Glutamatergic neuron (in vitro differentiated cells): ENCODE measurements around the gene PRCD. TPM values are rescaled to one million over a fixed set of nuclear protein-coding genes. Genes with fewer than 3 reads are reported as not detected.

ENCODE experiments used
- DNase-seq: peaks from one replicate; pipeline ENCODE4 v3.0.0; 2022
- H3K27ac Mint-ChIP-seq: one replicate; pipeline ENCODE4 v1.8.0; 2020; ENCODE audit warnings: mild to moderate bottlenecking, mixed read lengths, inconsistent platforms; ENCODE audit not compliant: unreplicated experiment
- H3K27me3 Mint-ChIP-seq: one replicate; pipeline ENCODE4 v1.8.0; 2020; ENCODE audit warnings: mild to moderate bottlenecking, moderate library complexity, mixed read lengths, inconsistent platforms; ENCODE audit not compliant: unreplicated experiment
- H3K36me3 Mint-ChIP-seq: one replicate; pipeline ENCODE4 v1.8.0; 2020; ENCODE audit warnings: mild to moderate bottlenecking, mixed read lengths, inconsistent platforms; ENCODE audit not compliant: unreplicated experiment
- H3K4me1 Mint-ChIP-seq: one replicate; pipeline ENCODE4 v1.8.0; 2020; ENCODE audit warnings: mild to moderate bottlenecking, low read depth, mixed read lengths, inconsistent platforms; ENCODE audit not compliant: unreplicated experiment
- H3K4me3 Mint-ChIP-seq: one replicate; pipeline ENCODE4 v1.8.0; 2020; ENCODE audit warnings: mild to moderate bottlenecking, mixed read lengths, inconsistent platforms; ENCODE audit not compliant: unreplicated experiment
- H3K9me3 Mint-ChIP-seq: one replicate; pipeline ENCODE4 v1.8.0; 2020; ENCODE audit warnings: mild to moderate bottlenecking, moderate library complexity, mixed read lengths, inconsistent platforms; ENCODE audit not compliant: unreplicated experiment
- CTCF ChIP-seq: fragments of 200-600 bp; sonication (generic); IDR thresholded peaks from one replicate; pipeline ENCODE4 v1.5.0; 2021; ENCODE audit not compliant: partially characterized antibody, unreplicated experiment
- total RNA-seq: library from RNA; stranded (reverse); fragmentation: NEBNext Ultra II Directional; extraction: Animal tissue kit (Norgen Biotek cat#: 25700); gene quantifications from one replicate; pipeline ENCODE4 v1.2.1, GENCODE V29; 2021; ENCODE audit not compliant: unreplicated experiment

Gene PRCD
- total RNA-seq, 1 donor from 2014 or later: 1.4 TPM

DNA sequence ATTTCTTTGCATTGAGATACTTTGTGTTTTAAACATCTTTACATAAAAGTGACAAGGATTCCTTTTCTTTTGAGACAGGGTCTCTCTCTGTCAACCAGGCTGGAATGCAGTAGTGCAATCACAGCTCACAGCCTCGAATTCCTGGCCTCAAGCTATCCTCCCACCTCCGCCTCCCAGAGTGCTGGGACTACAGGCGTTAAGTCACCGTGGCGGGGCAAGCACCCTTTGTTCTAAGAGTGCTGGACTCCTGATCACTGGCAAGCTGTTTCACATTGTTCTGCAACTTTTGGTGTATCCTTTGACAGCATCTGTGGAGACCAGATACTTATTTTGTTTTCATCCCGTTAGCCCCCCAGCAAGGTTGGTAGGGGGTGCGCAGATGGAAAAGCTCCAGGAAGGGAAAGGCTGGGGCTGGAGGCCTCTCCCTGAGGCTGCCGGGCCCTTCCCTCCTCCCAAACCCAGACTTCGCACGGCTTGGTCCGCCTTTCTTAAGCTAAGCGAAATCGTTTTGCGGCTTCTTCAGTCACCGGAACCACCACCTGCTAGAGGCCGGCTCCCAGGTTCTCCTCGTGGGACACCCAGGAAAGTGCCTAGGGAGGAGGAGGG lies 44.7 kb downstream of the PRCD start:
- peaks cover 6% of the 10 kb centered on the region for H3K36me3 Mint-ChIP-seq
- no peak for DNase-seq
- H3K27me3 Mint-ChIP-seq: peaks cover 24% of the 10 kb centered on the region
- peaks cover 3% of the 10 kb centered on the region for H3K9me3 Mint-ChIP-seq
- no peak for TF ChIP-seq CTCF
- H3K27ac Mint-ChIP-seq: peak overlapping the region; percentile 33
- H3K4me1 Mint-ChIP-seq: peaks cover 14% of the 10 kb centered on the region
- H3K4me3 Mint-ChIP-seq: peak overlapping the region; percentile 49

GRCh38 chr17:76585033-76585648 lies 45.3 kb downstream of the PRCD start:
- peaks cover 24% of the 10 kb centered on the region for H3K27me3 Mint-ChIP-seq
- H3K9me3 Mint-ChIP-seq: peaks cover 3% of the 10 kb centered on the region
- TF ChIP-seq CTCF: no peak
- H3K4me3 Mint-ChIP-seq: peak overlapping the region; percentile 49
- peak; percentile 47 for DNase-seq
- H3K27ac Mint-ChIP-seq: no peak overlapping the region
- H3K4me1 Mint-ChIP-seq: peaks cover 16% of the 10 kb centered on the region
- peaks cover 6% of the 10 kb centered on the region for H3K36me3 Mint-ChIP-seq

GRCh38 chr17:76585649-76586593 lies 46.1 kb downstream of the PRCD start, which contains the start of gene ST6GALNAC2:
Gene ST6GALNAC2 (minus strand): TSS chr17:76585860. CDS start chr17:76585808, 52 bp downstream.
- H3K27me3 Mint-ChIP-seq: peaks cover 24% of the 10 kb centered on the region
- peaks cover 3% of the 10 kb centered on the region for H3K9me3 Mint-ChIP-seq
- H3K36me3 Mint-ChIP-seq: peaks cover 6% of the 10 kb centered on the region
- TF ChIP-seq CTCF: no peak
- DNase-seq: peak; percentile 49
- H3K4me1 Mint-ChIP-seq: peaks cover 16% of the 10 kb centered on the region
- peak within 1 kb of the TSS; percentile 49 for H3K4me3 Mint-ChIP-seq
- no peak within 1 kb of the TSS for H3K27ac Mint-ChIP-seq

DNA sequence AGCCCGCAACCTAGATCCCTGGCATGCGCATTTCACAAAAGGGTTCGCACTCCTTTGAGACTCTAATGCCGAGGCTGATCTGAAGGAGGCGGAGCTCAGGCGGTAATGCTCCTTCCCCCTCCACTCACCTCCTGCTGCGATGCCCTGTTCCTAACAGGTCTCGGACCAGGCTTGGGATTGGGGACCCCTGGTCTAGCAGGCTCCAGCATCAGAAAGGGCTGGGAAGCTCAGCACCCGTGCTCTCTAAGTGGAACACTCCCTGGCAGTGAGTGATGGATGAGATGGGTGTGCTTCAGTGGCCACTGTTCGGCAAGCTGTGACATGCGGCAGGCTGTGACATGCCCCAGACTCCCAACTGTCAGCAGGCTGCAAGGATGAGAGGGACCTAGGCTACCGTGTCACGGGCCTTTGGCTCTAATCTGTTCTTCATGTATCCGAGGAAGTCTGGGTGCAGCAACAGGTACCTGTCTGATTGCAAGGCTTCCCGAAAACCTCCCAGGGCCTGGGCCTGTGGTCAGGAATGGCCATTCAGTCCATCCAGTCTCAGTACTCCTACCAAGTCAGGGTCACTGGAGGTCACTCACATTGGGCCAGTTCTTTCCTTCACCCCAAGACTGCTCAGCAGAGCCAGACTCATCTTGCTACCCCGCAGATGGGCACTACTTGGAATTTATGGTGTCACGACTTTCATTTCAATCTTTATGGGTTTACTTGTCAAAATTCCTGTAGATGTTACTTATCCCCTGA lies 47.1 kb downstream of the PRCD start:
- Mint-ChIP-seq H3K36me3 (peaks cover 6% of the 10 kb centered on the region), H3K9me3 (peaks cover 3% of the 10 kb centered on the region), H3K27me3 (peaks cover 24% of the 10 kb centered on the region), H3K4me1 (peaks cover 16% of the 10 kb centered on the region), H3K27ac (no peak overlapping the region), H3K4me3 (peak overlapping the region; percentile 30)
- TF ChIP-seq CTCF: no peak
- DNase-seq: no peak
